Lung (tissue), 12 donors: Measurements from ENCODE around the gene ACSL1. TPM values are rescaled to one million over a fixed set of nuclear protein-coding genes. Genes with fewer than 3 reads are reported as not detected.
A peak's percentile ranks its signal among the peaks of the same experiment; 100 is the strongest.

Source experiments
- ATAC-seq: fragments of 200-7000 bp; cut with Tn5 transposase; one replicate; pipeline ENCODE4 v1.9.1; 2020; ENCODE audit warnings: moderate number of reproducible peaks; ENCODE audit not compliant: insufficient read depth, low FRiP score
- DNase-seq, 3 donors: peaks; one replicate each; pipeline ENCODE4 v3.0.0-alpha.2; 2013 to 2017
- H3K27ac ChIP-seq, 2 donors: one replicate each; pipeline ENCODE4 v1.5.1; 2013; ENCODE audit warnings: mild to moderate bottlenecking in 2 of 2, moderate library complexity in 2 of 2, control low read depth in 1 of 2, inconsistent platforms in 1 of 2, low read depth in 1 of 2, low read length in 1 of 2
- H3K27me3 ChIP-seq, 3 donors: one replicate each; pipeline ENCODE4 v1.5.1; 2013; ENCODE audit warnings: low read length in 2 of 3; ENCODE audit not compliant: control insufficient read depth in 3 of 3, insufficient read depth in 3 of 3
- H3K36me3 ChIP-seq, 4 donors: one replicate each; pipeline ENCODE4 v1.5.1; 2013; ENCODE audit warnings: low read length in 4 of 4, mild to moderate bottlenecking in 1 of 4, moderate library complexity in 1 of 4; ENCODE audit not compliant: control insufficient read depth in 4 of 4, insufficient read depth in 4 of 4
- H3K4me1 ChIP-seq, 5 donors: one replicate each; pipeline ENCODE4 v1.5.1; 2013; ENCODE audit warnings: low read length in 5 of 5, mild to moderate bottlenecking in 2 of 5, moderate library complexity in 1 of 5; ENCODE audit not compliant: control insufficient read depth in 5 of 5, insufficient read depth in 5 of 5
- H3K4me3 ChIP-seq: one replicate; pipeline ENCODE4 v1.5.1; 2013; ENCODE audit warnings: mild to moderate bottlenecking, control low read depth, moderate library complexity
- H3K9ac ChIP-seq, 2 donors: one replicate each; pipeline ENCODE4 v1.5.1; 2013; ENCODE audit warnings: low read length in 2 of 2, control low read depth in 1 of 2; ENCODE audit not compliant: insufficient read depth in 1 of 2
- H3K9me3 ChIP-seq, 4 donors: one replicate each; pipeline ENCODE4 v1.5.1; 2013; ENCODE audit warnings: low read length in 3 of 4, mild to moderate bottlenecking in 1 of 4, moderate library complexity in 1 of 4; ENCODE audit not compliant: control insufficient read depth in 4 of 4, insufficient read depth in 3 of 4
- CTCF ChIP-seq: IDR thresholded peaks from 2 replicates; pipeline ENCODE4 v1.5.1; 2012; ENCODE audit warnings: mild to moderate bottlenecking; ENCODE audit errors: control extremely low read depth, extremely low read depth
- WGBS, 2 donors: extraction: QIAGEN DNeasy Blood & Tissue Kit; methylation state at CpG; one replicate each; pipeline ENCODE4 v1.1.7; 2013; 5-methylcytosine and 5-hydroxymethylcytosine counted together
- polyA plus RNA-seq, 2 donors: library from polyadenylated mRNA; stranded (reverse); fragments of 200-250 nt; gene quantifications; one replicate each; pipeline ENCODE4 v1.2.1, GENCODE V29; 2013
- total RNA-seq, 2 donors: library from RNA; depleted of rRNA in 1 of 2; stranded (reverse); fragments of >200 nt in 1 of 2; gene quantifications; one replicate each; pipeline ENCODE4 v1.2.1, GENCODE V29; 2014 to 2021
- donor health status: control.
- donor health status: control.
- donor health status: Bipolar disorder and iron deficiency.
- donor health status: healthy.
- donor health status: DM: yes; HTN: yes; CAD: no.

ACSL1 gene
- total and polyA plus RNA-seq, 4 donors = 89.5 to 731 (median 188) TPM

GRCh38 chr4:184824776-184825084 is 1.0 kb downstream of the ACSL1 start:
- peak overlapping the region in 1 of 2 donors; percentile 44 for H3K9ac ChIP-seq
- no peaks in the 10 kb centered on the region for H3K36me3 ChIP-seq
- H3K27me3 ChIP-seq = peaks cover 0 to 22% (median 14%) of the 10 kb centered on the region in 3 donors
- 29 to 31% methylated on average over 6 of the region's 6 CpGs for WGBS, 2 donors
- ATAC-seq (no peak), DNase-seq (no peak)
- H3K4me1 ChIP-seq = peaks cover 0 to 12% (median 4%) of the 10 kb centered on the region in 5 donors
- peak overlapping the region; percentile 81 for H3K4me3 ChIP-seq
- H3K9me3 ChIP-seq = no peaks in the 10 kb centered on the region
- H3K27ac ChIP-seq = peak overlapping the region; percentile 87 to 99
- TF ChIP-seq CTCF = no peak

- ATAC-seq = no peak
- peak overlapping the region in 1 of 2 donors; percentile 99 for H3K27ac ChIP-seq
- TF ChIP-seq CTCF = no peak
- H3K36me3 ChIP-seq = no peaks in the 10 kb centered on the region
- H3K9ac ChIP-seq = no peak overlapping the region
- H3K4me1 ChIP-seq = peaks cover 0 to 12% (median 4%) of the 10 kb centered on the region in 5 donors
- peaks cover 0 to 22% (median 14%) of the 10 kb centered on the region in 3 donors for H3K27me3 ChIP-seq
- no peaks in the 10 kb centered on the region for H3K9me3 ChIP-seq
- H3K4me3 ChIP-seq = no peak overlapping the region
- WGBS, 2 donors = 81% methylated on average over 13 of the region's 13 CpGs
- DNase-seq = no peak
Observed at GRCh38 chr4:184824081-184824775, 1.5 kb downstream of the ACSL1 start.

- Histone ChIP-seq H3K27me3 (peaks cover 0 to 22% (median 13%) of the 10 kb centered on the region in 3 donors), H3K4me3 (no peak overlapping the region), H3K9me3 (no peaks in the 10 kb centered on the region), H3K4me1 (peaks cover 0 to 12% (median 11%) of the 10 kb centered on the region in 5 donors), H3K27ac (peak overlapping the region in 1 of 2 donors; percentile 49), H3K9ac (no peak overlapping the region), H3K36me3 (no peaks in the 10 kb centered on the region)
- WGBS, 2 donors = 94 to 95% methylated on average over 2 of the region's 2 CpGs
- ATAC-seq (no peak), DNase-seq (no peak)
- no peak for TF ChIP-seq CTCF
Observed at GRCh38 chr4:184823014-184823413, 2.8 kb downstream of the ACSL1 start.
